KOPT-K1 (cell line): ENCODE results near the gene CYBA.
A peak's percentile ranks its signal among the peaks of the same experiment; 100 is the strongest.

Experiments
- H3K27ac ChIP-seq: fragments of 200-600 bp; sonication (generic); 2 replicates; pipeline ENCODE4 v1.5.1; 2016; ENCODE audit warnings: antibody characterized with exemption, mild to moderate bottlenecking, low read depth, low read length; ENCODE audit not compliant: poor library complexity, severe bottlenecking
- H3K36me3 ChIP-seq: fragments of 200-600 bp; sonication (generic); 2 replicates; pipeline ENCODE4 v1.5.1; 2017; ENCODE audit warnings: antibody characterized with exemption, mild to moderate bottlenecking, low read length, moderate library complexity; ENCODE audit not compliant: insufficient read depth
- H3K9me3 ChIP-seq: fragments of 200-600 bp; sonication (generic); 2 replicates; pipeline ENCODE4 v1.5.1; 2017; ENCODE audit warnings: antibody characterized with exemption, low read length, mild to moderate bottlenecking; ENCODE audit not compliant: insufficient read depth, poor library complexity, severe bottlenecking

Gene CYBA

GRCh38 chr16:88691129-88691813, 40.4 kb upstream of the CYBA start:
- H3K9me3 ChIP-seq = no peaks in the 10 kb centered on the region
- H3K27ac ChIP-seq = no peak overlapping the region
- H3K36me3 ChIP-seq = peaks cover 8% of the 10 kb centered on the region; the same call in 1 of the 2 replicates

- no peak overlapping the region for H3K27ac ChIP-seq
- peaks cover under 1% of the 10 kb centered on the region; the same call in 1 of the 2 replicates for H3K36me3 ChIP-seq
- H3K9me3 ChIP-seq = no peaks in the 10 kb centered on the region
Observed at GRCh38 chr16:88690341-88691128, 39.7 kb upstream of the CYBA start.

DNA sequence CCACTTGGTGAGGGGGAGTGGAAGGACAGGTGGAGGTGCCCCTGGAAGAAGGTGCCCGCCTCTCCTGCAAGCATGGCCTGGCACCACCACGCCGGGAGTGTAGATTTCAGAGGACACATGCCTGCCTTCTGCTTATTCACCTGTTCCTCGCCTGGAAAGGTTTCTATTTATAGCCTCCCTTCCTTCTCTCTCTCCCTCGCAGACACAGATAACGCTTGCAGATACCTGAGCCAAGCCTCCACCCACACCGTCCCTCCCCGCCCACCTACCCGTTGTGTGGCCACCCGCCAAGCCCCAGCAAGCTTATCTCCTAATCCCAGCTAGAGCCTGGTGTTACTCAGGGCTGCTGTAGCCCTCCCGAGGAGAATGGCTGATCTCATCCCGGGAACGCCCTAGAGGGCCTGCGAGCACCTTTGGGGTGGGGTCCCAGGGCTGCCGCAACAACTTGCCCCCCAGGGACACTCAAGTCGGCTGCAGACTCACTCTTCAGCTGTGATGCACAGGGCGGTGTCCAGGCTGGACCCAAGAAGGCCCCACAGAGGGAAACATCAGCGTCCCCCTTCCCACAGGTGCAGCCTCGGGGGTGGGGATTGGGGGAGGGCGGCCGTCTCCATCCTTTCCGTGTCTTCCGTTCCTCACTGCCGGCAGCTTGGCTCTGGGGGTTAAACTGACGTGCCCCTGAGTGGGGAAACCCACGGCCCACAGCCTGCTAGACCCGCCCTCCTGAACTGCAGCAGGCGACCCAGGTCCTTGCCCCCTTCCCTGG, 37.3 kb upstream of the CYBA start:
- H3K36me3 ChIP-seq = no peaks in the 10 kb centered on the region
- H3K27ac ChIP-seq = no peak overlapping the region
- H3K9me3 ChIP-seq = no peaks in the 10 kb centered on the region

DNA sequence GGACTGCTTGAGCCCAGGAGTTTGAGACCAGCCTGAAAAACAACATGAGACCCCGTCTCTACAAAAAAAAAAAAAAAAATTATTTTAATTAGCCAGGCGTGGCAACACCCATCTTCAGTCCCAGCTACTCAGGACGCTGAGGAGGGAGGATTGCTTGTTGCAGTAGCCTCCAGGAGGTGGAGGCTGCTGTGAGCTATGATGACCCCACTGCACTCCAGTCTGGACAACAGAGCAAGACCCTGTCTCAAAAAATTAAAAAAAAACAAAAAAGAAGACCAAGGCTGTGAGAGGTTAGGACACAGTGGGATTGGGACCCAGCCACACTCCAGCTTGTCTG, 36.8 kb upstream of the CYBA start:
- H3K36me3 ChIP-seq = no peaks in the 10 kb centered on the region
- no peaks in the 10 kb centered on the region for H3K9me3 ChIP-seq
- no peak overlapping the region for H3K27ac ChIP-seq

DNA sequence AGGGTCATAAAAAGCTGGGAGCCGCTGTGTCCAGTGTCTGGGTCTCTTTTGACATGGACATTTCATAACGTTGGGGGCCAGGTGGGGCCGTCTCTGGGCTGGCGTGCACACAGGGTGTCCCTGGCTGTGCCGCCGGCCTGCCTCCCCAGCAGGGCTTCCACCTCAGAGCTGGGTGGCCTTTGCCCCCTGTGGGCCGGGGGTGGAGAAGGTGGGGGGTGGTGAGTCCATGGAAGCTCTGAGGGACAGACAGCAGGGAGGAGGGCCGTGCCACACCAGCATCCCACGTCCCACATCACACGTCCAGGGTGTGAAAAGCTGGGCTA, 36.4 kb upstream of the CYBA start:
- no peak overlapping the region for H3K27ac ChIP-seq
- no peaks in the 10 kb centered on the region for H3K36me3 ChIP-seq

DNA sequence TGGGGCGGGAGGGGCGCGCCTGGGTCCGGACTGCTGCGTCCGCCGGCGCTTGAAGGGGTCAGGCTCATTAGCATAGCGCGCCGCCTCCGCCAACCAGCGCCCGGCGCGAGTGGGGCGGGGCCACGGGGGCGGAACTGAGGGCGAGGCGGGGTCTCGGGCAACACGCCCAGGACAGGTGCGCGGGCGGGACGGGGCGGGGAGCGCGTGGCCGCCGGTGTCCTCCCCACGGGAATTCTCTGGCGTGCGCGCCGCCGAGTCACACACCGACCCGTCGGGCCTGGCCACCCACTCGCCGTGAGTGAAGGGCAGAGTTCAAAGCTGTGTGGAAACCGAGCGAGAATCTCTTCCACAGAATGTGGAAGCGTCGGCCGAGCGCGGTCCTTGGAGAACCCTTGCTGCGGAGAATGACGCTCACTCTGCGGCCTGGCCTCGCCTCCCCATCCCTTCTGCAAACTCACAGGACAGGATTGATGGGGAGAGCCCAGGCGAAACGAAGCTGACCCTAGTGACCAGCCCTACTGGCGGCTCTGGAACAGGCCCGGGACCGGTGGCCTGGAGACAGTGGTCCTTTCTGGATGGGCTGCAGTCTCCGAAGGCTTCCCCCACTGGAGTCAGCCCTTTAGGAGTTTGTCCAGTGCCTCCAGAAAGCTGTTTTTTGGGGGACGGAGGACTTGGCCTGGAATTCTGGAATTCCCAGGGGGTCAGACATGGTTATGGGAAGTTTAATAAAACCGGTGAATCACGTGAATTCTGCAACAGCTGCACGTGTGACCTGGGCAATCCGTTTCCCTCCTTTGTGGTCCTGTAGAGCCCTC, 35.8 kb upstream of the CYBA start, which contains the start of gene SNAI3:
SNAI3 (minus strand) TSS at position 69 of the 815 bp plus-strand sequence. CDS start 101 bp downstream, outside the sequence.
- Histone ChIP-seq H3K9me3 (no peaks in the 10 kb centered on the region), H3K27ac (no peak within 1 kb of the TSS), H3K36me3 (no peaks in the 10 kb centered on the region)

More for the DNA sequence above, 36.4 kb upstream of the CYBA start:
- no peaks in the 10 kb centered on the region for H3K9me3 ChIP-seq

GRCh38 chr16:88686062-88686438, 35.2 kb upstream of the CYBA start:
- no peaks in the 10 kb centered on the region for H3K36me3 ChIP-seq
- H3K9me3 ChIP-seq = no peaks in the 10 kb centered on the region
- no peak overlapping the region for H3K27ac ChIP-seq

GRCh38 chr16:88685156-88686061, 34.6 kb upstream of the CYBA start:
- H3K27ac ChIP-seq = no peak overlapping the region
- no peaks in the 10 kb centered on the region for H3K9me3 ChIP-seq
- H3K36me3 ChIP-seq = no peaks in the 10 kb centered on the region

- no peak overlapping the region for H3K27ac ChIP-seq
- no peaks in the 10 kb centered on the region for H3K9me3 ChIP-seq
- H3K36me3 ChIP-seq = no peaks in the 10 kb centered on the region
Observed at GRCh38 chr16:88684569-88685155, 33.8 kb upstream of the CYBA start.

GRCh38 chr16:88681709-88682451, 31.0 kb upstream of the CYBA start:
- Histone ChIP-seq H3K27ac (peak overlapping the region; percentile 45), H3K9me3 (no peaks in the 10 kb centered on the region), H3K36me3 (no peaks in the 10 kb centered on the region)

DNA sequence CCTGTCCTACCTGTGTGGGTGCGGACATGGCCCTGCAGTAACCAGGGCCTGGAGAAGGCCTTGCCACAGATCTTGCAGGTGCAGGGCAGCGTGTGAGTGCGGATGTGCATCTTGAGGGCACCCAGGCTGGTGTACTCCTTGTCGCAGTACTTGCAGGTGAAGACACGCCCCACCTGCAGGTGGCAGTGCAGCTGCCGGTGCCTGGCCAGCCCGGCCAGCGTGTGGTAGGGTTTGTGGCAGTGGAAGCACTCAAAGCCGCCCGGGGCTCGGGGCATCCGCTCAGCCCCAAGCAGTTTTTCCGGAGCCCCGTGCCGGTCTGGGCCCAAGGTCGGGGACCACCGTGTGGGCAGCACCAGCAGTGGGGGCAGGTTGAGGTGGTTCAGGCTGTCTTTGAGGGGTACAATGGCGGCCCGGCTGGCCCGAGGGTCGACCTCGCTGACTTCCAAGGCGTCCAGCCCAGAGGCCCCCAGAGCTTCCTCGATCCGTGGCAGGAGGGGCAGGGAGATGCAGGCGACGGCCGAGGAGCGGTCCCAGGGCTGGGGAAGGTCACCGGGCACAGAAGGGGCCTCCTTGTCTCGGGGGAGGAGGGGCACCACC, 30.3 kb upstream of the CYBA start:
- no peaks in the 10 kb centered on the region for H3K36me3 ChIP-seq
- H3K27ac ChIP-seq = peak overlapping the region; percentile 45
- H3K9me3 ChIP-seq = no peaks in the 10 kb centered on the region

- Histone ChIP-seq H3K36me3 (no peaks in the 10 kb centered on the region), H3K27ac (no peak overlapping the region), H3K9me3 (no peaks in the 10 kb centered on the region)
Observed at GRCh38 chr16:88680554-88681083, 29.8 kb upstream of the CYBA start.
